DOHH2 (cell line): ENCODE measurements around the gene KYAT1.

Experiments
- H3F3A ChIP-seq: fragments of 200-600 bp; sonication (generic), shearing (Covaris generic); 2 replicates; pipeline ENCODE4 v1.6.0; 2016; ENCODE audit warnings: antibody characterized with exemption, mild to moderate bottlenecking; ENCODE audit not compliant: control insufficient read depth, insufficient read depth
- H3K27ac ChIP-seq: fragments of 200-600 bp; sonication (generic); 2 replicates; pipeline ENCODE4 v1.5.1; 2014; ENCODE audit warnings: low read depth, mild to moderate bottlenecking, low read length, moderate library complexity
- H3K27me3 ChIP-seq: fragments of 200-600 bp; sonication (generic); 2 replicates; pipeline ENCODE4 v1.6.1; 2014; ENCODE audit warnings: mild to moderate bottlenecking, low read length, mixed read lengths; ENCODE audit not compliant: control insufficient read depth
- H3K36me3 ChIP-seq: fragments of 200-600 bp; sonication (generic); 2 replicates; pipeline ENCODE4 v1.6.1; 2014; ENCODE audit warnings: mild to moderate bottlenecking, low read length, moderate library complexity, mixed read lengths; ENCODE audit not compliant: control insufficient read depth
- H3K4me1 ChIP-seq: fragments of 200-600 bp; sonication (generic); 2 replicates; pipeline ENCODE4 v1.6.1; 2014; ENCODE audit warnings: mild to moderate bottlenecking, low read length, mixed read lengths; ENCODE audit not compliant: control insufficient read depth
- H3K4me2 ChIP-seq: fragments of 200-600 bp; sonication (generic); 2 replicates; pipeline ENCODE4 v1.6.0; 2014; ENCODE audit warnings: mild to moderate bottlenecking, low read length, moderate library complexity
- H3K4me3 ChIP-seq: fragments of 200-600 bp; sonication (generic); 2 replicates; pipeline ENCODE4 v1.5.1; 2014; ENCODE audit warnings: mild to moderate bottlenecking, low read length, mixed read lengths
- H3K79me2 ChIP-seq: fragments of 200-600 bp; sonication (generic); 2 replicates; pipeline ENCODE4 v1.6.1; 2014; ENCODE audit warnings: mild to moderate bottlenecking, low read length, mixed read lengths; ENCODE audit not compliant: control insufficient read depth
- H3K9me2 ChIP-seq: fragments of 200-600 bp; sonication (generic); replicated peaks from 2 replicates; pipeline ENCODE4 v1.6.1; 2014; ENCODE audit warnings: mild to moderate bottlenecking, low read length, mixed read lengths; ENCODE audit not compliant: control insufficient read depth
- H3K9me3 ChIP-seq: fragments of 200-600 bp; sonication (generic); 2 replicates; pipeline ENCODE4 v1.6.1; 2014; ENCODE audit warnings: antibody characterized with exemption, low read length, mixed read lengths; ENCODE audit not compliant: control insufficient read depth, insufficient read depth
- H4K20me1 ChIP-seq: fragments of 200-600 bp; sonication (generic); 2 replicates; pipeline ENCODE4 v1.6.0; 2014; ENCODE audit warnings: low read depth, mild to moderate bottlenecking, antibody characterized with exemption, low read length, moderate library complexity; ENCODE audit not compliant: control insufficient read depth, insufficient read depth
- CTCF ChIP-seq: fragments of 200-600 bp; sonication (generic); IDR thresholded peaks from one replicate; pipeline ENCODE4 v1.5.1; 2014; ENCODE audit warnings: antibody characterized with exemption, mild to moderate bottlenecking, low read depth, low read length; ENCODE audit not compliant: poor library complexity, severe bottlenecking
- EZH2phosphoT487 ChIP-seq: fragments of 200-600 bp; sonication (generic); IDR thresholded peaks from 2 replicates; pipeline ENCODE4 v1.6.1; 2017; ENCODE audit warnings: borderline replicate concordance, mild to moderate bottlenecking, antibody characterized with exemption, low read length, moderate library complexity, mixed read lengths

KYAT1 gene

GRCh38 chr9:128911529-128912035 is 29.8 kb upstream of the KYAT1 start:
- no peaks in the 10 kb centered on the region for H3K4me1 ChIP-seq
- H3K27me3 ChIP-seq: no peaks in the 10 kb centered on the region
- H3K4me3 ChIP-seq: no peak overlapping the region
- H3K36me3 ChIP-seq: peaks cover 35% of the 10 kb centered on the region
- H3K27ac ChIP-seq: no peak overlapping the region
- H3K79me2 ChIP-seq: peaks cover 12% of the 10 kb centered on the region; the same call in 1 of the 2 replicates
- no peaks in the 10 kb centered on the region for H4K20me1 ChIP-seq
- H3F3A ChIP-seq: no peaks in the 10 kb centered on the region
- no peaks in the 10 kb centered on the region for H3K9me2 ChIP-seq
- H3K9me3 ChIP-seq: no peaks in the 10 kb centered on the region
- no peak overlapping the region for H3K4me2 ChIP-seq
- TF ChIP-seq CTCF (no peak), EZH2phosphoT487 (no peak)

GRCh38 chr9:128910906-128911305 is 29.2 kb upstream of the KYAT1 start:
- Histone ChIP-seq H3K4me3 (no peak overlapping the region), H3K4me1 (no peaks in the 10 kb centered on the region), H3K27ac (no peak overlapping the region), H3F3A (no peaks in the 10 kb centered on the region), H3K27me3 (no peaks in the 10 kb centered on the region), H3K9me3 (no peaks in the 10 kb centered on the region), H3K9me2 (no peaks in the 10 kb centered on the region), H3K79me2 (peaks cover 12% of the 10 kb centered on the region; the same call in 1 of the 2 replicates), H4K20me1 (no peaks in the 10 kb centered on the region), H3K36me3 (peaks cover 30% of the 10 kb centered on the region), H3K4me2 (no peak overlapping the region)
- no peak for TF ChIP-seq EZH2phosphoT487
- no peak for TF ChIP-seq CTCF

- no peak overlapping the region for H3K4me3 ChIP-seq
- no peaks in the 10 kb centered on the region for H3K9me3 ChIP-seq
- no peaks in the 10 kb centered on the region for H3K27me3 ChIP-seq
- no peaks in the 10 kb centered on the region for H3K4me1 ChIP-seq
- no peaks in the 10 kb centered on the region for H3F3A ChIP-seq
- no peak overlapping the region for H3K4me2 ChIP-seq
- H3K9me2 ChIP-seq: no peaks in the 10 kb centered on the region
- H3K36me3 ChIP-seq: peaks cover 30% of the 10 kb centered on the region
- no peaks in the 10 kb centered on the region for H4K20me1 ChIP-seq
- H3K27ac ChIP-seq: no peak overlapping the region
- peaks cover 12% of the 10 kb centered on the region; the same call in 1 of the 2 replicates for H3K79me2 ChIP-seq
- no peak for TF ChIP-seq EZH2phosphoT487
- no peak for TF ChIP-seq CTCF
Measured at GRCh38 chr9:128909859-128910258, 28.1 kb upstream of the KYAT1 start.

GRCh38 chr9:128908372-128908771 is 26.6 kb upstream of the KYAT1 start:
- no peaks in the 10 kb centered on the region for H4K20me1 ChIP-seq
- no peaks in the 10 kb centered on the region for H3K27me3 ChIP-seq
- no peaks in the 10 kb centered on the region for H3K9me2 ChIP-seq
- no peaks in the 10 kb centered on the region for H3K4me1 ChIP-seq
- H3K9me3 ChIP-seq: no peaks in the 10 kb centered on the region
- H3K79me2 ChIP-seq: peaks cover 12% of the 10 kb centered on the region; the same call in 1 of the 2 replicates
- no peak overlapping the region for H3K4me2 ChIP-seq
- peaks cover 30% of the 10 kb centered on the region for H3K36me3 ChIP-seq
- no peaks in the 10 kb centered on the region for H3F3A ChIP-seq
- no peak overlapping the region for H3K27ac ChIP-seq
- TF ChIP-seq EZH2phosphoT487: no peak
- no peak for TF ChIP-seq CTCF
- H3K4me3 ChIP-seq: no peak overlapping the region
